PC-3 (cell line): ENCODE results near the gene KAZN.

Experiments used
- CTCF ChIP-seq: fragments of 300-600 bp; sonication (generic); conservative IDR thresholded peaks from 2 replicates; pipeline ENCODE4 v1.5.1; 2017; ENCODE audit warnings: antibody characterized with exemption, low read depth, mild to moderate bottlenecking, low read length
- EZH2 ChIP-seq: fragments of 300-600 bp; sonication (generic); IDR thresholded peaks from one replicate; pipeline ENCODE4 v1.6.1; 2017; ENCODE audit warnings: antibody characterized with exemption, mild to moderate bottlenecking, low read length; ENCODE audit not compliant: unreplicated experiment
- EZH2phosphoT487 ChIP-seq: fragments of 300-600 bp; sonication (generic); IDR thresholded peaks from 2 replicates; pipeline ENCODE4 v1.6.1; 2018; ENCODE audit warnings: mild to moderate bottlenecking, antibody characterized with exemption, low read length, borderline replicate concordance

- TF ChIP-seq EZH2: no peak
- no peak for TF ChIP-seq CTCF
- TF ChIP-seq EZH2phosphoT487: no peak
Observed at GRCh38 chr1:14590411-14591180, 7.9 kb upstream of the KAZN start.
